GM19099 (cell line): ENCODE results near the gene RBPMS2.

ENCODE experiments used
- POLR2A ChIP-seq: IDR thresholded peaks from 3 replicates; pipeline ENCODE4 v1.6.1; 2011; ENCODE audit warnings: low read depth; ENCODE audit not compliant: insufficient read length; ENCODE audit errors: extremely low read depth

The RBPMS2 gene

DNA sequence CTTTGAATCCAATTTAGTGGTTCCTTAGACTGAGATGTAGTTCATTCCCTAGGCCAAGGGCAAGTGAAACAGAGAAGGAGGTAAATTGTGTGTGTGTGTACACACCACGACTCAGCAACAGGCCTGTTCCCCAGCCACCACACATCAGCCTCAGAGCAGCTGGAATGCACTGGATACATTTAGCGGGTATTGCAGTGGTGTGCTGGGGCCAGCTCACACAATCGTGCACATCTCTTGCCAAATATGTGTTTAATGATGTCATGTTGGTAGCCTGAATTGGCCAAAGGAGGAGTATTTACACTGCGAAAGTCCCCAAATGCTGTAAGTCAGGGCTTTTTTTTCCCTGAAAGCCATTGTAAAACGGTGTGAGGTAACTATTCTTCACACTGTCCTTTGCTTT is 82.3 kb downstream of the RBPMS2 start:
- TF ChIP-seq POLR2A, result no peak

DNA sequence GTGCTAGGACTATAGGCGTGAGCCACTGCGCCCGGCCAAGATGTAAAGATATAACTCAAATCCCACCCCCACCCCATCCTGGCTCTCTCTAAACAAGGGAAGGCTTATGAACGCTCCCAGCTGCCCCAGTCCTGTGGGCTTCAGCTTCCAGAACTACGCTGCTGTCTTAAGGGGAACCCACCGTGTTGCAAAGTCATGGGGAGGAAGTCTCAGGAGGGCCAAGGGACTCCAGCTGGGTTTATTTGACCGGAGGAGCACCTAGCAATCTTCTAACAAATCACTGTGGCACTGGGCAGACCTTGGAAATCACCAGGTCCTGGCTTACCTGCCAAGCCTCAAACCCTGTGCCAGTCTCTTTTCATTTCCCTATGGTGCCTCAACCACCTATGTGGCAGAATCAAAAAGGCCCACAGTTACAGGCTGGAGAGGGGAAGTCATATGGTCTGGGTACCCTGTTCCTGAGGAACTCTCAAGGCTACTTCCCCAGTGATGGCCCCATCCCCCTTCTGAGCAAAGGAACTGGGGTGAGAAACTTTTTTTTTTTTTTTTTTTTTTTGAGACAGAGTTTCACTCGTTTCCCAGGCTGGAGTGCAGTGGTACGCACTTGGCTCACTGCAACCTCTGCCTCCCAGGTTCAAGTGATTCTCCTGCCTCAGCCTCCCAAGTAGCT is 83.4 kb downstream of the RBPMS2 start:
- TF ChIP-seq POLR2A, result no peak

DNA sequence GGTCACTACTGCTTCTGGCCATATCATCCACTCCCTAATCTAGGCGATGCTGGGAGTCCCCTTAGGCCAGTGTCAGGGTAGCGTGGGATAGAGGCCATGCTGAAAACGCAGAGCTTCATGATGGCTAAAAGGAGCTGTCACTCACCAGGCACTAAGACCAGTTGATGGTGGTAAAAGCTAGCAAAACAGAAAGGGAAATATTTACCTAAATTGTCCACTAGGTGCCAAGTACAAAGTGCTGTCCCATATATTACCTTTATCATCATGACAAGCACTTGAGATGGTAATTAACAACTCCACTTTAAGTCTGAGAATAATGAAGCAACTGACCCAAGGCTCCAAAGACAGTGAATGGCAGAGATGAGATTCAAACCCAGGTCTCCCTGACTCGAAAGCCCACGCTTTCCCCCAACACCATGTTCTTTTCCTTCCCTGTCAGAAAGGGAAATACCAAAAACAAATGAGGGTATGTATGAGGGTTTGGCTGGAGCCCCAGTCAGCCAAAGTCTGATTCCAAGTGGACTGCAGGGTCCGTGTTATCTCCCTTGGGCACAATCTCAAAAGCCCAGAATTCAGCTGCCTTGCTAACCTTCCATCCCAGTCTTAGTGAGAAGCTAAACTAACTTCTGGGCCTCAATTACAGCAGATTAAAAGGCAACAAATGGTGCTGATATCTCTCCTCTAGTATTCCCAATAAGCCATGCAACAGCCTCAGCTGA is 84.7 kb downstream of the RBPMS2 start:
- no peak for TF ChIP-seq POLR2A

DNA sequence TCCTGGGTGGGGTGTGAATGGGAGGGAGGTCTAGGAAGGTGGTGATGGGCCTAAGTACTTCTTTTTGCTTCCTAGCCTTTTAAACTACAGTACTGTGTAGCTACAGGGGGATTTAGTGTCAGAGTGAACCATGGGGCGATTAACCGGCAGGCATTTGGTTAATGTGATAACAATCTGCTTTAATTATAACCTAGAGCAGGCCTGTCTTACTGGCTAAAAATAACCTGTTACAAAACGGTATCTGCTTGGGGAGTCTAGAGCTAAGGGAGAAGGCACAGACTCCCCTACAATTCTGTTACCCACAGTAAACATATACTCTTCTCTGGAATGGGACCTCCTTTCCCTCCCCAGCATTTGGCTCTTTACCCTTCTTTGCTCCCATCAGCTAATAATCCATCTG is 85.4 kb downstream of the RBPMS2 start:
- no peak for TF ChIP-seq POLR2A
